Stimulated activated memory B cell treated with anti-CD40 and anti-IgM and Interleukin-4, amounts not matched to agents 10 μg/mL and 1 μg/mL and 100 μg/mL, for 72 hours (primary cell): ENCODE data around the gene TTLL5.

Experiments used
- ATAC-seq: fragments of 150-1000 bp; cut with Tn5 transposase; 2 replicates; pipeline ENCODE4 v1.10.0; 2021
- H3K27ac Mint-ChIP-seq: one replicate; pipeline ENCODE4 v1.8.0; 2022; ENCODE audit warnings: mild to moderate bottlenecking, mixed read lengths
- H3K27me3 Mint-ChIP-seq: one replicate; pipeline ENCODE4 v1.8.0; 2022; ENCODE audit warnings: mixed read lengths
- H3K36me3 Mint-ChIP-seq: one replicate; pipeline ENCODE4 v1.8.0; 2022; ENCODE audit warnings: mixed read lengths
- H3K4me1 Mint-ChIP-seq: one replicate; pipeline ENCODE4 v1.8.0; 2022; ENCODE audit warnings: mixed read lengths
- H3K4me3 Mint-ChIP-seq: one replicate; pipeline ENCODE4 v1.8.0; 2022; ENCODE audit warnings: mild to moderate bottlenecking, moderate library complexity, mixed read lengths
- H3K9me3 Mint-ChIP-seq: one replicate; pipeline ENCODE4 v1.8.0; 2022; ENCODE audit warnings: mixed read lengths

The TTLL5 gene

GRCh38 chr14:75769047-75769685 is 108.1 kb downstream of the TTLL5 start:
- Mint-ChIP-seq H3K27me3 (no peaks in the 10 kb centered on the region), H3K4me1 (no peaks in the 10 kb centered on the region), H3K36me3 (peaks cover 2% of the 10 kb centered on the region), H3K4me3 (no peak overlapping the region), H3K9me3 (no peaks in the 10 kb centered on the region), H3K27ac (no peak overlapping the region)
- ATAC-seq, result no peak

- H3K4me3 Mint-ChIP-seq, result no peak overlapping the region
- peaks cover 16% of the 10 kb centered on the region for H3K36me3 Mint-ChIP-seq
- H3K9me3 Mint-ChIP-seq, result no peaks in the 10 kb centered on the region
- H3K4me1 Mint-ChIP-seq, result no peaks in the 10 kb centered on the region
- H3K27ac Mint-ChIP-seq, result no peak overlapping the region
- ATAC-seq, result no peak
- H3K27me3 Mint-ChIP-seq, result no peaks in the 10 kb centered on the region
Measured at GRCh38 chr14:75770635-75771034, 109.6 kb downstream of the TTLL5 start.

GRCh38 chr14:75771595-75771994 is 110.5 kb downstream of the TTLL5 start:
- Mint-ChIP-seq H3K27me3 (no peaks in the 10 kb centered on the region), H3K4me3 (no peak overlapping the region), H3K9me3 (no peaks in the 10 kb centered on the region), H3K4me1 (no peaks in the 10 kb centered on the region), H3K27ac (no peak overlapping the region), H3K36me3 (peaks cover 25% of the 10 kb centered on the region)
- ATAC-seq, result no peak

- peaks cover 30% of the 10 kb centered on the region for H3K36me3 Mint-ChIP-seq
- H3K4me3 Mint-ChIP-seq, result no peak overlapping the region
- no peaks in the 10 kb centered on the region for H3K27me3 Mint-ChIP-seq
- H3K27ac Mint-ChIP-seq, result no peak overlapping the region
- ATAC-seq, result no peak
- H3K4me1 Mint-ChIP-seq, result no peaks in the 10 kb centered on the region
- no peaks in the 10 kb centered on the region for H3K9me3 Mint-ChIP-seq
Measured at GRCh38 chr14:75773046-75773445, 112.0 kb downstream of the TTLL5 start.

GRCh38 chr14:75781096-75781495 is 120.0 kb downstream of the TTLL5 start:
- H3K36me3 Mint-ChIP-seq, result peaks cover 68% of the 10 kb centered on the region
- H3K9me3 Mint-ChIP-seq, result no peaks in the 10 kb centered on the region
- H3K27ac Mint-ChIP-seq, result no peak overlapping the region

GRCh38 chr14:75783184-75783583 is 122.1 kb downstream of the TTLL5 start:
- Mint-ChIP-seq H3K27ac (no peak overlapping the region), H3K4me3 (no peak overlapping the region), H3K9me3 (no peaks in the 10 kb centered on the region), H3K4me1 (no peaks in the 10 kb centered on the region), H3K36me3 (peaks cover 64% of the 10 kb centered on the region), H3K27me3 (no peaks in the 10 kb centered on the region)
- ATAC-seq, result no peak

More at GRCh38 chr14:75781096-75781495, 120.0 kb downstream of the TTLL5 start:
- H3K4me1 Mint-ChIP-seq, result no peaks in the 10 kb centered on the region
- no peaks in the 10 kb centered on the region for H3K27me3 Mint-ChIP-seq
- ATAC-seq, result no peak
- H3K4me3 Mint-ChIP-seq, result no peak overlapping the region

GRCh38 chr14:75783602-75784313 is 122.7 kb downstream of the TTLL5 start:
- H3K36me3 Mint-ChIP-seq, result peaks cover 64% of the 10 kb centered on the region

GRCh38 chr14:75784314-75784686 is 123.3 kb downstream of the TTLL5 start:
- ATAC-seq, result no peak
- Mint-ChIP-seq H3K27me3 (no peaks in the 10 kb centered on the region), H3K4me3 (no peak overlapping the region), H3K27ac (no peak overlapping the region), H3K36me3 (peaks cover 69% of the 10 kb centered on the region), H3K9me3 (peaks cover 3% of the 10 kb centered on the region), H3K4me1 (no peaks in the 10 kb centered on the region)

More at GRCh38 chr14:75783602-75784313, 122.7 kb downstream of the TTLL5 start:
- Mint-ChIP-seq H3K4me1 (no peaks in the 10 kb centered on the region), H3K27ac (no peak overlapping the region), H3K9me3 (no peaks in the 10 kb centered on the region), H3K27me3 (no peaks in the 10 kb centered on the region), H3K4me3 (no peak overlapping the region)
- no peak for ATAC-seq

GRCh38 chr14:75793806-75794205 is 132.8 kb downstream of the TTLL5 start:
- Mint-ChIP-seq H3K9me3 (peaks cover 21% of the 10 kb centered on the region), H3K4me1 (no peaks in the 10 kb centered on the region)

GRCh38 chr14:75794615-75795038 is 133.6 kb downstream of the TTLL5 start:
- no peak overlapping the region for H3K4me3 Mint-ChIP-seq
- no peaks in the 10 kb centered on the region for H3K4me1 Mint-ChIP-seq
- no peak overlapping the region for H3K27ac Mint-ChIP-seq
- H3K27me3 Mint-ChIP-seq, result no peaks in the 10 kb centered on the region
- H3K36me3 Mint-ChIP-seq, result peaks cover 54% of the 10 kb centered on the region
- peaks cover 25% of the 10 kb centered on the region for H3K9me3 Mint-ChIP-seq
- ATAC-seq, result no peak

More at GRCh38 chr14:75793806-75794205, 132.8 kb downstream of the TTLL5 start:
- no peak overlapping the region for H3K27ac Mint-ChIP-seq
- no peak for ATAC-seq
- H3K27me3 Mint-ChIP-seq, result no peaks in the 10 kb centered on the region
- peaks cover 52% of the 10 kb centered on the region for H3K36me3 Mint-ChIP-seq
- no peak overlapping the region for H3K4me3 Mint-ChIP-seq

GRCh38 chr14:75800792-75801191 is 139.7 kb downstream of the TTLL5 start:
- H3K9me3 Mint-ChIP-seq, result peaks cover 27% of the 10 kb centered on the region
- ATAC-seq, result no peak
- H3K27ac Mint-ChIP-seq, result no peak overlapping the region
- H3K4me3 Mint-ChIP-seq, result no peak overlapping the region
- H3K36me3 Mint-ChIP-seq, result peaks cover 81% of the 10 kb centered on the region
- no peaks in the 10 kb centered on the region for H3K4me1 Mint-ChIP-seq
- no peaks in the 10 kb centered on the region for H3K27me3 Mint-ChIP-seq

- Mint-ChIP-seq H3K4me3 (no peak overlapping the region), H3K36me3 (peaks cover 74% of the 10 kb centered on the region), H3K4me1 (no peaks in the 10 kb centered on the region), H3K27me3 (no peaks in the 10 kb centered on the region), H3K27ac (no peak overlapping the region), H3K9me3 (peaks cover 21% of the 10 kb centered on the region)
- no peak for ATAC-seq
Measured at GRCh38 chr14:75802486-75802885, 141.4 kb downstream of the TTLL5 start.

GRCh38 chr14:75803765-75804164 is 142.7 kb downstream of the TTLL5 start:
- Mint-ChIP-seq H3K9me3 (peaks cover 13% of the 10 kb centered on the region), H3K4me1 (no peaks in the 10 kb centered on the region), H3K4me3 (no peak overlapping the region), H3K27me3 (no peaks in the 10 kb centered on the region), H3K36me3 (peaks cover 61% of the 10 kb centered on the region), H3K27ac (no peak overlapping the region)
- ATAC-seq, result no peak

- peaks cover 56% of the 10 kb centered on the region for H3K36me3 Mint-ChIP-seq
- H3K4me3 Mint-ChIP-seq, result no peak overlapping the region
- H3K27ac Mint-ChIP-seq, result no peak overlapping the region
- H3K4me1 Mint-ChIP-seq, result no peaks in the 10 kb centered on the region
- H3K9me3 Mint-ChIP-seq, result peaks cover 4% of the 10 kb centered on the region
- no peak for ATAC-seq
- H3K27me3 Mint-ChIP-seq, result no peaks in the 10 kb centered on the region
Measured at GRCh38 chr14:75804570-75805275, 143.7 kb downstream of the TTLL5 start.

- H3K4me3 Mint-ChIP-seq, result no peak overlapping the region
- H3K36me3 Mint-ChIP-seq, result peaks cover 55% of the 10 kb centered on the region
- H3K9me3 Mint-ChIP-seq, result no peaks in the 10 kb centered on the region
- ATAC-seq, result no peak
- H3K27me3 Mint-ChIP-seq, result no peaks in the 10 kb centered on the region
- H3K4me1 Mint-ChIP-seq, result no peaks in the 10 kb centered on the region
- no peak overlapping the region for H3K27ac Mint-ChIP-seq
Measured at GRCh38 chr14:75805646-75806045, 144.6 kb downstream of the TTLL5 start.
